GM21447 (cell line): ENCODE data around the gene SYNPO2L.

Experiments
- ATAC-seq: cut with Tn5 transposase; IDR thresholded peaks from one replicate; pipeline ENCODE4 v1.9.1; 2021; ENCODE audit not compliant: unreplicated experiment

The SYNPO2L gene

DNA sequence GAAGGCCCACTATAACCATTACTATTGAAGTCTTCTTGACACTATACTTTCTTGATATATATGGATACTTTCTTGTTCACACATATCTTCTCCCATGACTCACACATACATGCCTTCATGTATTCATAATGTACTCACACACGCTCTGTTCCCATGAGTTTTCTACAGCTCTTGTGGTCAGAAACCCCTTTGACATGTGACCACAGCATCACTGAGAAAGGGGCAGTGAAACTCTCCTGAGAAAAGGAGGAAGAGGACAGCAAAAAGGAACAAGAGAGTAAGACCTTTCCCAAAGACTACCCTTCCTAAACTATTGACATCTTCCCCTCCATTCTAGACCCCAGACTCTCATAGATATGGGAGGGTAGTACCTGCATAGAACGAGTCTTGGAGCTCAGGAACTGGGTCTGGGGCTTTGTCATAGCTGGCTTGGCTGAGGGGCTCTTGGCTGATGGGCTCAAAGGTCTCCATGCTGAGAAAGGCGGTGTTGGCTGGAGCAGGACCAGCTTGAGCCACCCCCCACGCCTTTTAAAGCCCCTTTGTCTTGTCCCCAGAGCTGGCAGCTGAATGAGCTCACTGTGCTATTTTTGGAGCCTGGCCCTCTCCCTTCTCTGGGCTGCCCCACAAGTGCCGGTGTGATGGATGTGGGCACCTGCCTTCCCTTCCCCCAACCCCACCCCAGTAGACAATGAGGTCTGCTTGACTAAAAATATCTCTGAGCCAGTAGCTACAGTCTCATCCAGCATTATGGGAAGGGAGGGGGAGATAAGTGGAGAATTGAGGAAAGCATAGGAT, 5.1 kb downstream of the SYNPO2L start:
- ATAC-seq, result no peak

DNA sequence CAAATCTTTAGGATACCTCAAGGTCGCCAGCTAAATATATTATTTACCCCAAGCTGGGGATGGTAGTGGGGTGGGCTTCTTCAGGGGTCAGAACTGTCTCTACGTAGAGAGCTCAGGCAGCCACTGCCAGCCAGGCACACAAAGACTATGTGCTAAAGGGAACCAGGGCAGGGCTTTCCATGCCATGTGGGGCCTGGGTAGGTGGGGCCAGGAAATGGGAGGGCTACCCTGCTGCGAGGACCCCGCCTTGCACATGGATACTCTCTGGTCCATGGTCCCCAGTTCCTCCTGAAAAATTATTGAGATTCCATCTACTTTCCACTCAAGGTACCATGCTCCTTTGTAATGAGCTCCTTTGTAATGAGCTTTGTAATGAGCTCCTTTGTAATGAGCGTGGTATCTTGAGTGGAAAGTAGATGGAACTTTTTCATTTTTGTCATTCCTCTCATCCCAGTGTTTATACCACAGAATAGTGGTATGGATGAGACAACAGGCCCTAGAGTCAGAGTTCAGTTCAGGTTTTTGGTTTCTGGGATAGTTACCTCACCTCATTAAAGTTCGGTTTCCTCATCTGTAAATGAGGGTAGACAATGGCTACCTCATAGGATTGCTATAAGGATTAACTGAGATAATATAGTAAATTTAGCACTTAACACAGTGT, 5.8 kb downstream of the SYNPO2L start:
- no peak for ATAC-seq

DNA sequence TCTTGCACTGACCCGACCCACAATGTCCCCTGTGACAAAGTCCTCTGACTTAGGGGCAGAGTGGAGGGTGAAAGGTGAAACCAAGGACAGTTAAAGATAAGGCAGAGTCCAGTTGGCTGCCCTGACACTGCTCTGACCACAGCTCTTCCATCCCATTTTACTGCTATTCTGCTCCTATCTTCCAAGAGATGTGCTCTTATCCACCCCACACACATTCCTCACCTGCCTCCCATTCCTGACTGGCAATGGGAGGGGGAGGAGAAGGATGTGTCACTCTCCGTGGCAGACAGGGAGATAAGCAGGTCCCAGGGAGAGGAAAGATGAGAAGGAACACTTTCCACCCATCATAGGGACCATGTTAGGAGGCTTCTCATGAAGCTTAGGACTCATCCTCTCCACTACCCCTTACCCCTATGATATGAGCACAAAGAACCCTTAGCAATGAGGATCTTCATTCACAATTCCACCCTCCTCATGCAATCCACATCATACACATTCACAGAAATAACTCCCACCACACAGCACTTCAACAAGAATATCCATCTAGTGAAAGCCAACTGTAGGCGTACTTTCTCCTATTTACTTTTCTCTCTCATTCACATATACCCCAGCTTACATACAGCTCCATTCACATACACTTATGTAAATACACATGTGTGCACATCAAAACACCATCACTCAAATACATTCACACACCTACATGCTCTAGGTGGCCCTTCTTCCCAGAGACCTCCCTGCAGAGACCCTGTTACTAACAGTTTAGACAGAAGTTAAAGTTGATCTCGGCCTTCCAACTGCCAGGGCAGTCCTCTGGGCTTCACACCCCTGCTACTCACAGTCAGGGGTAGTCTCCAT, 6.6 kb downstream of the SYNPO2L start:
- ATAC-seq, result no peak

DNA sequence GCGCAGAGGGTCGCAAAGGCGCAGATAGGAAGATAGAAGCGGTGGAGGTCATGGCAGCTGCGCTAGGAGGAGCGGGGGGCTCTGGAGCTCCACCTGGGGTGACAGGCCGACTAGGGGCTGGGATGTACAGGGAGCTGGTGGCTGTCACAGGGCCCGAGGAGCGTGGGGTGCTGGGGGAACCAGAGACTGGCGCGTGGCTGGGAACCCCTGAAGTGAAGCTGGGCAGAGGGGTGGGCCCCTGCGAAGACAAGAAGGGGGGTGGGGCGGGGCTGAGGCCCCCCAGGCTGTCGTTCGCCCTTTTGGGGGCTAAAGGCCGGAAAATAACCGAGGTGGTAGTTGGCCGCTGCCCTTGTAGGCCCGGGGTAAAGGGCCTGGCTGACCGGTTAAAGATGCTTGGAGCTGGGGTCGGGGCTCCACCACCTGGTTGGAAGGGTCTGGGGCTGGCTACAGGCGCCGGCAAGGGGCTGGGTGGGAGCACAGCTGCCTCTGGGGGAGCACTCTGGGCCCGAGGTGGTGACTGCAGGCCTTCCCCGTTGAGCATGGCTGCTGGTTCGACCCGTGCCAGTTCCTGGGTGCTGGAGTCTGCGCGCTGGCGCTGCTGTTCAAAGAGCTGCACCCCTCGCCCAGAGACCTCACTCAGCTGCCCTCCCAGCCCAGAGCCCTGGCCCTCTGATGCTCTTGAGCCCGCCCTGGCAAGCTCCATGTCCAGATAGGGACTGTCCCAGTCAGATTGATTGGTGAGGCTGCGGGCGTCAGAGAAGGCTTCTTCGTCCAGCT, 7.8 kb downstream of the SYNPO2L start:
- no peak for ATAC-seq

DNA sequence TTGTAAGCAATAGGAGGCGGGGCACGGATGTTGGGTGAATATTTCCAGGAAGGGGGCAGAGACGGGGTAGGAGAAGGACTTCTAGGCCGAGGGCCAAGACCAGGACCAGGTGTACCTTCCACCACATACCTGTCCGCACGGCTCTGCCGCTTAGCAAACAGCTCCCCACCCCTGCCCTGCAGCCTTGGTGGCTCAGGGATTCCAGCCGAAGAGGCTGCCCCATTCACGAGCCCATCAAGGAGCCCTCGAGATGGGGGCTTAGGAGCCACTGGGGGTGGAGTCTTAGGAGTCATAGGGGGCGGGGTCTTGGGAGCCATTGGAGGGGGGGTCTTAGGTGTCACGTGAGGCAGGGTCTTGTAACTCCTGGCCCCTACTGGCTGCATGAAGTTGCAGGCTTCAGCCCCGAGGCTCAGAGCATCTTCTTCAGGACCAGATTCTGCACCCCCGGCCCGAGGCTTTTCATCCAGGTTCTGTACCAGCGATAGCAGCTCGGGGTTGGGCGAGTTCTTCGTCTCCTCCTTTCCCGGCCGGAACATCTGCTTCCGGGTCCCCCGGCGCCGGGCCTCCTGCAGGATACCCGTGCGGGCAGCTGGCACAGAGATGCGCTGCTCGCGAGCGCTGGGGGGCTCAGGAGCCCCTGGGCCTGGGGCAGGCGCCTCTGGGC, 8.5 kb downstream of the SYNPO2L start:
- ATAC-seq, result no peak

DNA sequence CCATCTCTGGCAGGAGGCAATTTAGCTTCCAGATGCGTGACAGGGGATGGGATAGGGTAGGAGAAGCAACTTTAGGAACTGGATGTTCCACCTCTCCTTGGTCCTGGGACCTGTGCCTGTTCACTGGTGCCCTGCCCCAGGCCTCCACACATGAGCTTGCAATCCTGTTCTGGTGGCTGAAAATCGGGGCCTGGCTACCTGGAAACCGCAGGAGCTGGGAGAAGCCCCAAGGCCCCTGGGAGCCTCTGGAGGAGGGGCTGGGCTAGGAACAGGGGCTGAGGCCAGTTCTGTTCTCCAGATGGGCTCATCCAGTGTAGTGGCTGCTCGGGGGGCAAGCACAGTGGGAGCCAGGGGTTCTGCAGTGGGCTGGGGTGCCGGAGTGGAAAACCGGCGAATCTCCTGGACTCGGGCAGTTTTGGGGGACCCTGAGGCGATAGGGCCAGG, 9.2 kb downstream of the SYNPO2L start:
- ATAC-seq, result no peak

DNA sequence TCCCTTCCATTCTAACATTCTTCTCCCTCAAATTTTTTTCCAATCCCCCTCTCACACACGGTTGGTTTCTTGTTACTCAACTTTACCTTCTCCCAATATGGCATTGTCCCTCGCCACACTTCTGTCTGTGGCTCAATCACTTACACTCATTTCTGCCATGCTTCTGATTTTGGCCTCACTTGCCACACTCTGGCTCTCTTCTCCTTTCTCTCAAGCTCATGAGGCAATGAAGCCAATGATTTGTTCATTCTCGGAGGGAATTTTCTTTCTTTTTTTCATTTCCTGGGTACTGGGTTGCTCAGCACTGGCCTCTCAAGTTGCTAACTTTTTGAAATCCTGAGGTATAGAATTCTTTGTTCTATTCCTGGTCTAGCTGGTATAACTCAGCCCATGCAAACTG, 10.6 kb downstream of the SYNPO2L start:
- ATAC-seq, result no peak

DNA sequence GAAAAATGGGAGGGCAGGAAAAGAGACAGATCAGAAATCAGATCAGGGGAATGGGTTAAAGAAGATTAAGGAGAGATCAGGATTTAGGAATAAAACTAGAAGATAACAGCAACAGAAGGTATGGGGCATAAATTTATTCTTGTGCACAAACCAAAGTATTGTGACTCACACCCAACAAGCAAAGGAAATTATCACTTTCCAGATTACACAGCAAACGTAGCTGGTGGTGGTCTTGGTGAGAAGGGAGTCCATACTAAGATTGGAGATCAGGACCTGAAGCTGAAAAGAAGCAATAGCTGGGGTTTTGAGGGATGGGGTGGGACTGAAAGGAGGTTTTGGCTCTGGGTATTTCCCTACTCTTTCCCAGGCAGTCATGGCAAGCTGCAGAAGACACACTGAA, 11.1 kb downstream of the SYNPO2L start:
- no peak for ATAC-seq

DNA sequence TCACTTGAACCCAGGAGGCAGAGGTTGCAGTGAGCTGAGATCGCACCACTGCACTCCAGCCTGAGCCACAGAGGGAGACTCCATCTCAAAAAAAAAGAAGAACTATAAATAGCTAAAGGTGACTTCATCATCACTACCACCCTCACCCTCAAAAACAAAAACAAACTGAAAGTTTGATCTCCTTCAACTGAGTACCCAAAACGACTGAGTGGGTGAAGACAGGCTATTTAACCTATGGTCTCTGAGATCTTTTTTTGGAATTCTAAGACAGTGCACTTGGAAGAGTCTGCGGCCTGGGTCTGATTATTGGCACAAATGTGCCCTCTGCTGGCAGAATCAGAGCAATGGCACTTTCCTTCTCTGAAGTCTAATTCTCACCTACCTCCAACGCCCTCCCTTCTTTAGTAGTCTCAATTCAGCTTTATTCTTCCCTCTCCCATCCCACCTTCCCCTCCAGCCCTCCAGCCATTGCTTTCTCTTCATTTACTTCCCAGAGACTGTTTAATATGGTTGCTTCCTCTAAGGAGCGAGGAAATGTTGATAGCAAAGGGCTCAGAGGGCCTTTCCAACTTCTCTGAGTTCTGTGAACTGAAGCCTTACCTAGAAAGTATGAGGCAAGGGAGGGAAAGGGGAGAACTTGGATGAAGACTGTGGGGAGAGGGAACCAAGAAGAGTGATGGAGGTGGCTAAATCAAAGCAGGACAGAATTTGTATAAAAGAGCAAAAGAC, 11.7 kb downstream of the SYNPO2L start:
- no peak for ATAC-seq

DNA sequence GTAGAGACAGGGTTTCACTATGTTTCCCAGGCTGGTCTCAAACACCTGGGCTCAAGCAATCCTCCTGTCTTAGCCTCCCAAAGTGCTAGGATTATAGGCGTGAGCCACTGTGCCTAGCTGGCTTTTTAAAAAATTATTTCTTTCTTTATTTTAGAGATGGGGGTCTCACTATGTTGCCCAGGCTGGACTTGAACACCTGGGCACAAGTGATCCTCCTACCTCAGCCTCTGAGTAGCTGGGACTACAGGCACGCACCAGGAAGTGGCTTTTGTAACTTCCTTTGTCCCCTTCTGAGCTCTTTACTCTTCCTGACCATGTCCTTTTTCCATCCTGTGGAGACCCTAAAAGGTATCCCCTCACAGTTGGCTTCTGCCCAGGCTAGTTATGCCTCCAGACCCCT, 12.5 kb downstream of the SYNPO2L start:
- ATAC-seq, result no peak

DNA sequence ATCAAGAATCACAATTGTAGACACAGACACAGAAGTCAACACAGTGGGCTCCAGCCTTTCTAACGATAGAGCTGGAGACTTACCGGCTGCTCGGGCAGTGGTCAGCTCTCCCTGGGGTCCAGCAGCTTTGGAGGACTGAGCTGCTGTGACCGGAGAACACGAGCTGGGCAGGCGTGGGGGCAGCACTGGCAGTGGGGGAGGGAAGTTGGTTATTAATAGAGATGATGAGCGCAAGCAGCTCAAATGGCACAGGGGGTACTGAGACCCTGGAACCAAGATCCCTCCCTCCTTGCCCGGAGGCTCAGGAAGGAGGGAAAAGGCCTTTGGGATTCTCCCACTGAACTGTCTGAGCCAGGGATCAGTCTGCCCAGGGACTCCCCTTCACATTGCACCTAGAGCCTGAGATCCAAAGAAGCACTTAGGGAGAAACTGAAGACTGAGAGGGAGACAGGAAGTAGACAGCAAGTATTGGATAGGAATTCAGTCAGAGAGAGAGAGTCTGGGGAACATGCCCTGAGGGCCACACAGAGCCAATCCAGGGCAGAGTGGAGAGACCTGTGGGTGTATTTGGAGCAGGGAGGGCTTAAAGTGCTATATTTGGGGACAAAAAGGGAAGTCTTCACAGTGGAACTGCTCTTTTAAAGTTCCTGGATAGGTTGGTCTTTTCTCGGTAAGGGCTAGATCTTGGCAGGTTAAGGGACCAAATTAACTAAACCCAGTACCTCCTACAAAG, 14.3 kb downstream of the SYNPO2L start, which contains the start of gene MYOZ1:
Gene MYOZ1, minus strand, starts transcription at position 147 of the 733 bp plus-strand sequence. CDS start 1,457 bp downstream, outside the sequence.
- no peak for ATAC-seq

DNA sequence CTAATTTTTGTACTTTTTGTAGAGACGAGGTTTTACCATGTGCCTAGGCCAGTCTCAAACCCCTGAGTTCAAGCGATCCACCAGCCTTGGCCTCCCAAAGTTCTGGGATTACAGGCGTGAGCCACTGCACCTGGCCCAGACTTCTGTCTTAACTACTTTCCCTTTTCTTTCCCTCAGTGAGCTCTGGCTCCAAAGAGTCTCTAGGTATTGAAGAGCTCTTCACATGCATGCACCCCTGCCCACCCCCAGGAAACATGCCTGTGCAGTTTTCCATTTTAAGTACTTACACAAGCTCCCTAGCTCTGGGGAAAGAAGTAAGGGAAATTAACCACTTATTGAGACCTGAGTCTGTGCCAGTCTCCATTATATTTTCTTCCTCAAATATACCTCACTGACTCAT, 16.5 kb downstream of the SYNPO2L start:
- ATAC-seq, result no peak

DNA sequence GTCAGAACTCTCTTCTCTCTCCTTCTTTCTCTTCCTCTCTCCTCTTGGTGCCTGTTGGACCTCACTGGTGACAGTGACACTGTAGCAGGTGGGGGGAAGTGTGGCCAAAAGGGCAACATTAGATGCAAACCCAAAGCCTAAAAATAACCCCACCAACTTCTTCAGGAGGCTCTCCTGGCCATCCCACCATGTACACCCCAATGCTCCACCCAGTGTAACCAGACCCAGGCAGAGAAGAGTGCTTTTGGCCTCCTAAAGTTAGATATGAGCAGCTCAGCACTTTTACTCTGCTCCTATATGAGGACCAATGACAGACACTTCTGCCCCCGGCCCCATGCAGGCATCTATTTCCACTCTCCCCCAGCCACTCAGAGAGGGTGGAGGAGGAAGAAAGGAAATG, 20.0 kb downstream of the SYNPO2L start:
- no peak for ATAC-seq

DNA sequence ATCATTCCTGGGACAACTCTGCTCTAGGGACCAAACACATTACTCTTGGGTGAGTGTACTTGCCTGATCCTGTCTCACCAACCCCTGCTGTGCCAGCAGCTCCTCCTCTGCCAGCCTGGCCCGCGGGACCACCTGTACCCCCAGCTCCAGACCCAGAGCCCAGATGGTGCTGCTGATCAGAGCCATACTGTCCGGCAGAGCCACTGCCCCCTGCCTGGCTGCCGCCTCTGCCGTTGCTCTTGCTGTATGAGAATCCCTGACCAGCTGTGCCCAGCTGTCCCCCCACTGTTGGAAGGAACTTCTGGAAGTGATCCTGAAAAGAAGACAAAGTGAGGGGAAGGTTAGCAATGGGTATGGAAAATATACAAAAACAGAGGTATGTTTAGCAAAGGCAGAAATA, 21.4 kb downstream of the SYNPO2L start:
- no peak for ATAC-seq

DNA sequence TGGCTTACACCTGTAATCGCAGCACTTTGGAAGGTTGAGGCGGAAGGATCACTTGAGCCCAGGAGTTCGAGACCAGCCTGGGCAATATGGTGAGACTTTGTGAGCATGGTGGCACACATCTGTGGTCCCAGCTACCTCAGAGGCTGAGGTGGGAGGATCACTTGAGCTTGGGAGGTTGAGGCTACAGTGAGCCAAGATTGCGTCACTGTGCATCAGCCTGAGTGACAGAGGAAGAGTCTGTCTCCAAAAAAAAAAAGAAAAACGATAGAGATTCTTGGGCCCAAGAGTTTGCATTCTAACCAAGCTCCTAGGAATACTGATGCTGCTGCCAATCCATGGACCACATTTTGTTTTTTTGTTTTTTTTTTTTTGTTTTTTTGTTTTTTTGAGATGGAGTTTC, 26.7 kb downstream of the SYNPO2L start:
- no peak for ATAC-seq

DNA sequence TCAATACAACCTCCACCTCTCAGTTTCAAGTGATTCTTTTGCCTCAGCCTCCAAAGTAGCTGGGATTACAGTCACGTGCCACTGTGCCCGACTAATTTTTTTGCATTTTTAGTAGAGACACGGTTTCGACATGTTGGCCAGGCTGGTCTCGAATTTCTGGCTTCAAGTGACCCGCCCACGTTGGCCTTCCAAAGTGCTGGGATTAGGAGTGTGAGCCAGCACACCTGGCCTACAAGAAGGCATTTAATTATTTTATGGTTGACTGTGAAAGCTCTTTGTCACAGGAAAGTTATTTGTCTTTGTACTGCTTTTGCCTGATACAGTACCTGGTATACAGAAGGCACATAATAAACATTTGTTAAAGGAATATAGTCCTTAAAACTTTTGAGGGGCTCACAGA, 27.4 kb downstream of the SYNPO2L start:
- ATAC-seq, result no peak

DNA sequence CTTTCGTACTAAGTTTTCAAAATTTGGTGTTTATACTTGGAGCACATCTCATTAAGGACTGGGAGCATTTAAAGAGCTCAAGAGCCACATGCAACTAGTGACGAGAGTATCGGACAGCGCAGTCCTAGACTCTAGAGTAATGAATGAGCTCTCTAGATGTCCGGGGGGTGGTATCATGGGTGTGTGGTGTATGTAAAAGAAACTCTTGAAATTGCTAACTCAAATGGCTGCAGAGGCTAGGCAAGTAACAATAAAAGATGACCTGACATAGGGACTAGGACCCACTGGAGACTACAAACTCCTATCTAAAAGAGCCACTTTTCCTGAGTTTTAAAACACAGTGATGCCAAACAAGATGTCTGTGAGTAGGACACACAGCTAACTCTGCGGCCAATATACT, 28.5 kb downstream of the SYNPO2L start:
- ATAC-seq, result no peak

DNA sequence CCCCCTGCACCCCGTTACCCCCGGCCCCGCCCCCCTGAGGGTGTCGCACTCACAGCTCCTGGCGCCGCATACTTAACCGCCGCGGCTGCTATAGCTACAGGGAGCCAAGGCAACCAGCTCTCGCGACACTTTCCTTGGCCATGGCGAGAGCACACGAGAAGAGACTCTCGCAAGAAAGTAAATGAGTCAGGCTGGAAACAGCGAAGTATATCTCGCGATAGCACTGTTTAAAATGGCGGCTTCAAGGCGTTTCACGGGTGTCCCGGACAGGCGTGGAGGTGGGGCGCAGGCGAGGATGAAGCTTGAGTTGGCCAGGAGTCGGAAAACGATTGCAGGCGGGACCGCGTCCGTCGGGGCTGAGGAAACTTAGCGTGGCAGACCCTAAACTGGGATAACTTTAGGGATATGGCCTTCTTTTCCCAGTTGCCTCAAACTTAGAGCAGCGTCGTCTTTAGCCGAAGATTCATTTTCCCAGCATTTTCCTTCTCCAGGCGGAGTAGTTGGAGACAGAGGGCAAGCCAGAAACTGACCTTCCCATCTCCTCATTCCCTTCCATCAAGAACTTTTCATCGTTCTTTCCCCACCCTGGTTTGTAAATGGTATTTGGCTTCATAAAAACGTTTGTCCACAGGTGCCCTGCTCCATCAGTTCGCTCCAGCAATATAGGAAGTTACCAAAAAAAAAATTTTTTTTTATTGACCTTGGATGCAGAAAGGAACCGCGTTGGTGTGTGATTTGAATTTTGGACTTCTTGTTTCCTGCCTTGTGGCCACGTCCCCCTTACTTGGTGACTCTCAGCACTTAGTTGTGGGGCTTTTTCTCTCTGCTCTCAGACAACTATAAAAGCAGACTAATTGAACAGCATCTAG, 29.7 kb downstream of the SYNPO2L start:
- ATAC-seq, result peak; percentile 96
